GM12865 (cell line): ENCODE data around the gene HIVEP1.
"Not testable (repeated sequence)": the region's sequence is repeated elsewhere in the genome, so short reads cannot be mapped to it uniquely, and the experiment has no call there.

Experiments
- DNase-seq: peaks from one replicate; pipeline ENCODE4 v3.0.0; 2010; ENCODE audit warnings: low read depth
- H3K4me3 ChIP-seq: 2 replicates; pipeline ENCODE4 v1.5.1; 2011; ENCODE audit warnings: mild to moderate bottlenecking, low read depth, low read length, control low read depth
- TF ChIP-seq, protein P1 (sequence below): IDR thresholded peaks from 2 replicates; pipeline ENCODE4 v1.5.1; 2011; ENCODE audit warnings: low read length, control low read depth, low read depth, inconsistent platforms; ENCODE audit not compliant: insufficient read depth; ENCODE audit errors: missing control alignments

Gene HIVEP1

DNA sequence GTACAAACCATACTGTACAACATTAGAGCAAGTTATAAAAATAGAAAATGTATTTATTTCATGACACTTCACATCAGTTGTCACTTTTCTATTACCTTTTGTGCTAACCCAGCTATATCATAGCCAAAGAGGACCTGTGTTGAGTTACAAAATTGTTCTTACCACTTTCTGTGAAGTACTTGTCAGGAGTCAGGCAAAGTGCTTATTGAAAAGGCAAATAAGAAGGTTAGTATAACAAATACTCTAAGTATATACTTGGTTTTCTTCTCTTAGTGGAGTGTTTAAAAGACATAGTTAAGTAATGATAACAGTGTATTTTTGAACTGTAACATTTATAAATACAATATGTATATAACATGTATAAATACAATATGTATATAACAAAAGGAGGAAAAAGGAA is 88.9 kb downstream of the HIVEP1 start:
- no peak for DNase-seq
- TF ChIP-seq, protein P1, sequence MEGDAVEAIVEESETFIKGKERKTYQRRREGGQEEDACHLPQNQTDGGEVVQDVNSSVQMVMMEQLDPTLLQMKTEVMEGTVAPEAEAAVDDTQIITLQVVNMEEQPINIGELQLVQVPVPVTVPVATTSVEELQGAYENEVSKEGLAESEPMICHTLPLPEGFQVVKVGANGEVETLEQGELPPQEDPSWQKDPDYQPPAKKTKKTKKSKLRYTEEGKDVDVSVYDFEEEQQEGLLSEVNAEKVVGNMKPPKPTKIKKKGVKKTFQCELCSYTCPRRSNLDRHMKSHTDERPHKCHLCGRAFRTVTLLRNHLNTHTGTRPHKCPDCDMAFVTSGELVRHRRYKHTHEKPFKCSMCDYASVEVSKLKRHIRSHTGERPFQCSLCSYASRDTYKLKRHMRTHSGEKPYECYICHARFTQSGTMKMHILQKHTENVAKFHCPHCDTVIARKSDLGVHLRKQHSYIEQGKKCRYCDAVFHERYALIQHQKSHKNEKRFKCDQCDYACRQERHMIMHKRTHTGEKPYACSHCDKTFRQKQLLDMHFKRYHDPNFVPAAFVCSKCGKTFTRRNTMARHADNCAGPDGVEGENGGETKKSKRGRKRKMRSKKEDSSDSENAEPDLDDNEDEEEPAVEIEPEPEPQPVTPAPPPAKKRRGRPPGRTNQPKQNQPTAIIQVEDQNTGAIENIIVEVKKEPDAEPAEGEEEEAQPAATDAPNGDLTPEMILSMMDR: no peak
- H3K4me3 ChIP-seq: no peak overlapping the region

DNA sequence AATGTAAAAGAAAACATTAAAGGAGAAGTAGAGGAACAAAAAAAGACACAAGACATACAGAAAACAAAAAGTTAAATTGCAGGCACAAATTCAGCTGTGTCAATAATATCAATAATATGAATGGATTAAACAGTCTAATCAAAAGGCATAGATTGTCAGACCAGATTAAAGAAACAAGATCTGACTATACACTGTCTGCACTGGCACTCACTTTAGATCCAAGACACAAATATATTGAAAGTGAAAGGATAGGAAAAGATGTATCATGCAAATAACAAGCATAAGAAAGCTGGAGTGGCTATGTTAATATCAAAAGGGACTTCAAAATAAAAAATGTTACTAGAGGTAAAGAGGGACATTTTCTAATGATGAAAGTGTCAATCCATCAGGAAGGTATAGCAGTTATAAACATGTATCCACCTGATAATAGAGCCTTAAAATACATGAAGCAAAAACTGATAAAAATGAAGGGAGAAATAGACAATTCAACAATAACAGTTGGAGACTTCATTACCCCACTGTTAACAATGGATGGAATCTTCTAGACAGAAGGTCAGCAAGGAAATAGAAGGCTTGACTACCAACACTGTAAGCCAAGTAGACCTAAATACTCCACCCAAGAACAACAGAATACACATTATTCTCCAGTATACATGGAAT is 89.7 kb downstream of the HIVEP1 start:
- TF ChIP-seq, protein P1: no peak
- H3K4me3 ChIP-seq: no peak overlapping the region
- no peak for DNase-seq

DNA sequence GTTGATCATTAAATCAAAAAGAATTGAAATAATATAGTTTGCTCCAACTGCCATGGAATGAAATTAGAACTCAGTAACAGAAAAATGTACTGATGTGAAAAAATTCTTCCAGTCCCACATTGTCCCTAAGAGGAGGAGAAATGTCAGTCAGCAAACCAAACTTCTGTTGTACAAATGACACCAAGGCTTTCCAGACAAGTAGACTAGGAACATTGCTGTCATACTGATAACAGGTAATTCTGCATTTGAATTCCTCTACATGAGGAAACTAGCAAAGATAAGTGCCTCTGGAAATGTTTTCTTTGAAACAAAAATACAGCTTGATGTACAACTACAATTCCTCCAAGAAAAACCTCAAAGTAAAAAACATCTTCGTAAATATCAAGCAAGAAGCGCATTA is 90.2 kb downstream of the HIVEP1 start:
- TF ChIP-seq, protein P1: no peak
- no peak overlapping the region for H3K4me3 ChIP-seq
- DNase-seq: no peak

DNA sequence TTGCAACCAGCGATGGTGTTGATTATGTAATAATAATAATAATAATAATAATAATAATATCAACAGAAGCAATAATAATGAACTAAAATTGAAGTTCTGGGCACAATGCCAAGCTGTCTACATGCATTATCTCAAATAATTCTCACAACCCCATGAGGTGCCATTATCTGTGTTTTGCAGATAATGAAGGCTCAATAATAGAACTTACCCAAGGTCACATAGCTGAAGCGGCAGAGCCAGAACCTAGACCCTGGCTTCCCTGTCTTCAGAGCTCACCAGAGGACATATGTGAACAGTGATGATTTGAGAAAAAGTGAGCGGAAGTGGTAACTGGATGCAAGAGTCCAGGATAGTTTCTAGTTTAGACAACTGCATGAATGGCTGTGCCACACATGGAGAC is 91.0 kb downstream of the HIVEP1 start:
- H3K4me3 ChIP-seq: no peak overlapping the region
- DNase-seq: no peak
- TF ChIP-seq, protein P1: no peak

DNA sequence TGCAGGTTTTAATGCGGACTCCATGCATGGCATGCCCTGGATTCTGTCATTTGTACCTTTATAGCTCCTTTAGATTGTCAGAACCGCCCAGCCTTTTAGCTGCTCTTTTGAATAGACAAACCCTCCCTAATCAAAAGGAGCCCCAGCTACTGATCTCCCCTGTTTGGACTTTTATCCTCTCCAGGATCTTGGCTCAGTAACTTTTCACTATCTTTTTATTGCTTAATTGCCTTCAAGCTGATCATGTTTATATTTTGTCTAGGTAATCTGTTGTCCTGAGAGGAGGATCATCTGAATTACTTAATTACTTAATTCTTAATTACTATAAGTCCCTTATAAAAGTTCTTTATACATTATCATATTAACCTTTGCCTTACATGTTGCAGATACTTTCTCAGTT is 93.2 kb downstream of the HIVEP1 start:
- no peak overlapping the region for H3K4me3 ChIP-seq
- DNase-seq: no peak
- TF ChIP-seq, protein P1: no peak

DNA sequence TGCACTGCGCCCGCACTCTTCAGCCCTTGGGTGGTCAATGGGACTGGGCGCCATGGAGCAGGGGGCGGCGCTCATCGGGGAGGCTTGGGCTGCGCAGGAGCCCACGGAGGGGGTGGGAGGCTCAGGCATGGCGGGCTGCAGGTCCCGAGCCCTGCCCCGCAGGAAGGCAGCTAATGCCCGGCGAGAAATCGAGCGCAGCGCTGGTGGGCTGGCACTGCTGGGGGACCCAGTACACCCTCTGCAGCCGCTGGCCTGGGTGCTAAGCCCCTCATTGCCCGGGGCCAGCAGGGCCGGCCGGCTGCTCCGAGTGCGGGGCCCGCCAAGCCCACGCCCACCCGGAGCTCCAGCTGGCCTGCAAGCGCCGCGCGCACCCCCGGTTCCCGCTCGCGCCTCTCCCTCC is 96.3 kb downstream of the HIVEP1 start:
- not testable (repeated sequence) for DNase-seq, H3K4me3 ChIP-seq

DNA sequence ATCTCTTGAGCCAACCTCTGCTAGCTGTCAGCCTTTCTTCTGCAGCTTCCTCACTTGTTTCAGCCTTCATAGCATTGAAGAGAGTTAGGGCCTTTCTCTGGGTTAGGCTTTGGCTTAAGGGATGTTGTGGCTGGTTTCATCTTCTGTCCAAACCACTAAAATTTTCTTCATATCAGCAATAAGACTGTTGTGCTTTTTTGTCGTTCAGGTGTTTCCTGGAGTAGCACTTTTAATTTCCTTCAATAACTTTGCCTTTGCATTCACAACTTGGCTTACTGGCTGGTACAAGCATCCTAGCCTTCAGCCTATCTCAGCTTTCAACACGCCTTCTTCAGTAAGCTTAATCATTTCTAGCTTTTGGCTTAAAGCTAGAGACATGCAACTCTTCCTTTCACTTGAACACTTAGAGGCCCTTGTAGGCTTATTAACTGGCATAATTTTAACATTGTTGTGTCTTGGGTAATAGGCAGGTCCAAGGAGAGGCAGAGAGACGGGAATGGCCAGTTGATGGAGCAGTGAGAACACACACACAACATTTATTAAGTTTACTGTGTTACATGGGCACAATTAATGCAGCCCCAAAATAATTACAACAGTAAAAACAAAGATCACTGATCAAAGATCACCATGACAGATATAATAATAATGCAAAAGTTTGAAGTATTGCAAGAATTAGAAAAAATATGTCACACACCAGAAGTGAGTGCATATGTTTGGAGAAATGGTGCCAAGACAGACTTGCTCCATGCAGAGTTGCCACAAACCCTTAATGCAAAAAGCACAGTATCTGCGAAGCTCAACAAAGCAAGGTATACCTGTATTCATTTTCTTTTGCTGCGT is 98.6 kb downstream of the HIVEP1 start:
- H3K4me3 ChIP-seq: no peak overlapping the region
- no peak for DNase-seq
- TF ChIP-seq, protein P1: no peak
